HCT116 (cell line): ENCODE measurements around the gene MEI1. TPM values are rescaled to one million over a fixed set of nuclear protein-coding genes. Genes with fewer than 3 reads are reported as not detected.

ENCODE experiments used
- ATAC-seq: fragments of 200-7000 bp; cut with Tn5 transposase; 2 replicates; pipeline ENCODE4 v1.9.1; 2020; ENCODE audit warnings: mild to moderate bottlenecking, moderate library complexity
- BruUV-seq: library from RNA; stranded (reverse); fragments of 400-500 nt; replicated peaks from 2 replicates; lab custom pipeline; 2021; lab: Mats Ljungman, UMichigan
- CTCF ChIA-PET: fragments of 300-600 bp; sonication (Branson Sonifier 250); formaldehyde crosslinking; loops from one replicate; lab custom pipeline; 2021; ENCODE audit warnings: antibody characterized with exemption; lab: Charles Lee
- POLR2A ChIA-PET: fragments of 300-600, 350-600 bp; sonication (Branson Sonifier 250); formaldehyde crosslinking; loops from one replicate; lab custom pipeline; 2021; ENCODE audit warnings: antibody characterized with exemption; lab: Charles Lee
- RAD21 ChIA-PET, 2 experiments: fragments of 300-600 bp; sonication (Branson Sonifier 250); formaldehyde crosslinking; loops; one replicate each; lab custom pipeline; 2023; ENCODE audit warnings: low total read pairs in 2 of 2; ENCODE audit not compliant: uncharacterized antibody in 2 of 2, unreplicated experiment in 2 of 2, low non-redundant PET in 1 of 2; lab: Charles Lee
- DNase-seq: peaks from one replicate; pipeline ENCODE4 v3.0.0-alpha.2; 2010; ENCODE audit warnings: low read depth, low spot score
- H2AFZ ChIP-seq: fragments of 200-600 bp; shearing (Covaris generic), sonication (generic); 2 replicates; pipeline ENCODE4 v1.6.1; 2017; ENCODE audit warnings: low read depth, mixed run types, mixed read lengths, antibody characterized with exemption, low read length; ENCODE audit not compliant: poor library complexity, severe bottlenecking
- H3K27ac ChIP-seq: 2 replicates; pipeline ENCODE4 v1.5.1; 2012; ENCODE audit warnings: low read depth, low read length
- H3K27me3 ChIP-seq: fragments of 200-600 bp; sonication (generic); 2 replicates; pipeline ENCODE4 v1.6.1; 2016; ENCODE audit warnings: mixed run types, low read length, mixed read lengths; ENCODE audit not compliant: insufficient read depth
- H3K36me3 ChIP-seq, 2 experiments: fragments of 200-500 bp in 1 of 2; fragments of 200-600 bp in 1 of 2; sonication (Bioruptor generic) in 1 of 2; sonication (generic) in 1 of 2; 2 replicates each; pipeline versions ENCODE4 v1.5.1 to v1.6.1; 2014 to 2016; ENCODE audit warnings: low read length in 2 of 2, inconsistent platforms in 1 of 2, mixed read lengths in 1 of 2, mixed run types in 1 of 2; ENCODE audit not compliant: insufficient read depth in 2 of 2, control insufficient read depth in 1 of 2
- H3K4me1 ChIP-seq, 2 experiments: fragments of 200-600 bp in 1 of 2; sonication (generic) in 1 of 2; 2 replicates each; pipeline versions ENCODE4 v1.5.1 to v1.6.1; 2012 to 2017; ENCODE audit warnings: low read length in 2 of 2, inconsistent platforms in 1 of 2, mild to moderate bottlenecking in 1 of 2, mixed read lengths in 1 of 2, mixed run types in 1 of 2, moderate library complexity in 1 of 2; ENCODE audit not compliant: insufficient read depth in 2 of 2, control insufficient read depth in 1 of 2
- H3K4me2 ChIP-seq: fragments of 200-600 bp; sonication (generic); 2 replicates; pipeline ENCODE4 v1.6.1; 2017; ENCODE audit warnings: mixed run types, low read length, mixed read lengths
- H3K4me3 ChIP-seq, 2 experiments: fragments of 200-600 bp in 1 of 2; sonication (generic) in 1 of 2; replicated peaks in 1 of 2; 2 replicates each; pipeline ENCODE4 v1.5.1; 2011 to 2016; ENCODE audit warnings: low read length in 2 of 2, control low read depth in 1 of 2, low read depth in 1 of 2, mild to moderate bottlenecking in 1 of 2, mixed read lengths in 1 of 2, mixed run types in 1 of 2
- H3K79me2 ChIP-seq: fragments of 200-600 bp; sonication (generic); 2 replicates; pipeline ENCODE4 v1.6.1; 2017; ENCODE audit warnings: mild to moderate bottlenecking, mixed run types, low read length, moderate library complexity, mixed read lengths; ENCODE audit not compliant: insufficient read depth
- H3K9ac ChIP-seq: fragments of 200-600 bp; sonication (generic); 2 replicates; pipeline ENCODE4 v1.6.1; 2016; ENCODE audit warnings: low read length, mixed read lengths
- H3K9me2 ChIP-seq: fragments of 200-600 bp; sonication (generic), shearing (Covaris generic); 2 replicates; pipeline ENCODE4 v1.6.1; 2017; ENCODE audit warnings: mixed run types, mild to moderate bottlenecking, moderate library complexity; ENCODE audit not compliant: insufficient read depth
- H3K9me3 ChIP-seq, 2 experiments: fragments of 200-500 bp in 1 of 2; fragments of 200-600 bp in 1 of 2; sonication (Bioruptor generic) in 1 of 2; sonication (generic) in 1 of 2; 2 replicates each; pipeline ENCODE4 v1.6.1; 2014 to 2017; ENCODE audit warnings: low read length in 2 of 2, mixed read lengths in 2 of 2, inconsistent platforms in 1 of 2, low read depth in 1 of 2, mild to moderate bottlenecking in 1 of 2, mixed run types in 1 of 2, moderate library complexity in 1 of 2; ENCODE audit not compliant: control insufficient read depth in 1 of 2, insufficient read depth in 1 of 2
- H4K20me1 ChIP-seq: fragments of 200-600 bp; sonication (generic), shearing (Covaris generic); 2 replicates; pipeline ENCODE4 v1.6.1; 2017; ENCODE audit warnings: mixed run types, mild to moderate bottlenecking, moderate library complexity; ENCODE audit not compliant: insufficient read depth
- CBX3 ChIP-seq: IDR thresholded peaks from 2 replicates; pipeline ENCODE4 v1.6.1; 2012; ENCODE audit warnings: low read depth
- CEBPB ChIP-seq: IDR thresholded peaks from 2 replicates; pipeline ENCODE4 v1.6.1; 2012; ENCODE audit warnings: low read depth
- EGR1 ChIP-seq: IDR thresholded peaks from 2 replicates; pipeline ENCODE4 v1.6.1; 2012; ENCODE audit warnings: low read depth
- EZH2 ChIP-seq: fragments of 200-600 bp; sonication (generic); IDR thresholded peaks from 2 replicates; pipeline ENCODE4 v1.6.1; 2017; ENCODE audit warnings: antibody characterized with exemption, mixed run types
- EZH2phosphoT487 ChIP-seq: fragments of 200-600 bp; IDR thresholded peaks from 2 replicates; pipeline ENCODE4 v1.6.1; 2018; ENCODE audit warnings: antibody characterized with exemption, borderline replicate concordance
- FOSL1 ChIP-seq: IDR thresholded peaks from 2 replicates; pipeline ENCODE4 v1.6.1; 2012; ENCODE audit warnings: low read depth
- JUND ChIP-seq: IDR thresholded peaks from 2 replicates; pipeline ENCODE4 v1.6.1; 2012
- POLR2AphosphoS5 ChIP-seq: IDR thresholded peaks from 2 replicates; pipeline ENCODE4 v1.6.1; 2011; ENCODE audit warnings: mild to moderate bottlenecking, low read depth, low read length, moderate library complexity
- RAD21 ChIP-seq: IDR thresholded peaks from 2 replicates; pipeline ENCODE4 v1.6.1; 2012; ENCODE audit warnings: low read depth, mild to moderate bottlenecking
- SIN3A ChIP-seq: IDR thresholded peaks from 2 replicates; pipeline ENCODE4 v1.6.1; 2012; ENCODE audit warnings: low read depth
- SP1 ChIP-seq: IDR thresholded peaks from 2 replicates; pipeline ENCODE4 v1.6.1; 2012; ENCODE audit warnings: low read depth
- SRF ChIP-seq: IDR thresholded peaks from 2 replicates; pipeline ENCODE4 v1.6.1; 2012; ENCODE audit warnings: low read depth
- TCF7L2 ChIP-seq: IDR thresholded peaks from 2 replicates; pipeline ENCODE4 v1.7.0; 2011; ENCODE audit warnings: borderline replicate concordance, inconsistent platforms; ENCODE audit not compliant: insufficient read depth, insufficient read length; ENCODE audit errors: extremely low read depth
- YY1 ChIP-seq: IDR thresholded peaks from 2 replicates; pipeline ENCODE4 v1.6.1; 2011; ENCODE audit warnings: low read length, low read depth, moderate library complexity, mild to moderate bottlenecking; ENCODE audit not compliant: insufficient replicate concordance; ENCODE audit errors: extremely low read depth
- ZFX ChIP-seq: fragments of 450-650 bp; IDR thresholded peaks from 2 replicates; pipeline ENCODE4 v1.6.1; 2017
- ZNF274 ChIP-seq: fragments of 200-500 bp; sonication (Bioruptor generic); IDR thresholded peaks from 2 replicates; pipeline ENCODE4 v1.6.1; 2014; ENCODE audit warnings: mild to moderate bottlenecking, low read depth, low read length, inconsistent platforms
- intact Hi-C: fragments of 100-400 bp; cut with micrococcal nuclease; formaldehyde crosslinking; loops from 2 replicates; pipeline ENCODE4 v1.10.0; 2022
- total RNA-seq: library from RNA; stranded (reverse); gene quantifications from one replicate; pipeline ENCODE4 v1.2.1, GENCODE V29; 2021; ENCODE audit not compliant: unreplicated experiment
- TF ChIP-seq, protein P1 (sequence below): IDR thresholded peaks from 2 replicates; pipeline ENCODE4 v1.6.1; 2011; ENCODE audit warnings: mild to moderate bottlenecking, low read length, moderate library complexity; ENCODE audit not compliant: insufficient replicate concordance; ENCODE audit errors: extremely low read depth
- TF ChIP-seq, protein P2 (sequence below): IDR thresholded peaks from 2 replicates; pipeline ENCODE4 v1.6.1; 2012
- TF ChIP-seq, protein P3 (sequence below): IDR thresholded peaks from 2 replicates; pipeline ENCODE4 v1.6.1; 2012; ENCODE audit warnings: low read depth
- TF ChIP-seq, protein P4 (sequence below), 3 experiments: fragments of 200-600 bp in 1 of 3; sonication (generic) in 1 of 3; IDR thresholded peaks in 2 of 3; conservative IDR thresholded peaks in 1 of 3; 2 replicates each; pipeline ENCODE4 v1.5.1; 2012 to 2017; ENCODE audit warnings: low read depth in 2 of 3, low read length in 2 of 3, antibody characterized with exemption in 1 of 3, borderline replicate concordance in 1 of 3, control low read depth in 1 of 3, mild to moderate bottlenecking in 1 of 3, mixed read lengths in 1 of 3, mixed run types in 1 of 3, moderate library complexity in 1 of 3; ENCODE audit not compliant: insufficient read depth in 1 of 3

The MEI1 gene
- total RNA-seq, 1 experiment from 2014 or later: 0.64 TPM

DNA sequence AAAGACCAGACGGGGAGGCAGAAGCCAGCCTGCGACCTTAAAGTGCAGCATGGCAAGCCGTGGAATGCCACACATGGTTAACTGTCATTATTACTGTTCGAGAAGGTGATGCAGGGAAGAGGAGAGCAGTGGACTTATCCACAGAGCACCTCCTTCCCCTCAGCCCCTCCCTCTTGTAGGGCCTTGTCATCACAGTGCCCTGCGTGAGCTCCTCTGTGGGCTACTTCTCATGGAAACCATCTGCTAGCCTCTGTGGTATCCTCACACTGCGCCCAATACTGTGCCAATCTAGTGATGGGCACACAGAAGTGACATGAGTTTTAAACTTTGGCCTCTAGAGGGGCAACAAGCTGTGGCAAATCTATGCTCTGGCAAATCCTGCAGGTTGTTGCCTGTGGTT, 83.0 kb downstream of the MEI1 start:
- Histone ChIP-seq H3K27me3 (no peaks in the 10 kb centered on the region), H3K4me3 (no peak overlapping the region), H3K9me3 (no peaks in the 10 kb centered on the region), H3K4me2 (no peak overlapping the region), H3K9me2 (no peaks in the 10 kb centered on the region), H3K79me2 (no peaks in the 10 kb centered on the region), H3K27ac (no peak overlapping the region), H3K9ac (no peak overlapping the region), H2AFZ (no peak overlapping the region), H3K36me3 (no peaks in the 10 kb centered on the region), H4K20me1 (no peaks in the 10 kb centered on the region), H3K4me1 (peaks cover 0 to 4% of the 10 kb centered on the region in 2 experiments; a peak in 1 of 4 replicates)
- ChIA-PET RAD21 (no interaction called here), POLR2A (interaction anchor here (0.5 to 1.3 kb wide), 3 partner anchors 18 to 334 kb away, joined by 3 read pairs; partner anchors contain the start of gene CCDC134), CTCF (interaction anchor here (1.0 kb wide), 1 partner anchor 85 kb away, joined by 3 read pairs; no protein-coding TSS in a partner anchor)
- ATAC-seq: no peak
- TF ChIP-seq CBX3 (no peak), CEBPB (no peak), TCF7L2 (no peak), ZNF274 (no peak), YY1 (no peak), FOSL1 (no peak), SIN3A (no peak), RAD21 (no peak), POLR2AphosphoS5 (no peak), SP1 (no peak), EZH2 (no peak), SRF (no peak), JUND (no peak), EGR1 (no peak), EZH2phosphoT487 (no peak), ZFX (no peak)
- TF ChIP-seq, protein P1, sequence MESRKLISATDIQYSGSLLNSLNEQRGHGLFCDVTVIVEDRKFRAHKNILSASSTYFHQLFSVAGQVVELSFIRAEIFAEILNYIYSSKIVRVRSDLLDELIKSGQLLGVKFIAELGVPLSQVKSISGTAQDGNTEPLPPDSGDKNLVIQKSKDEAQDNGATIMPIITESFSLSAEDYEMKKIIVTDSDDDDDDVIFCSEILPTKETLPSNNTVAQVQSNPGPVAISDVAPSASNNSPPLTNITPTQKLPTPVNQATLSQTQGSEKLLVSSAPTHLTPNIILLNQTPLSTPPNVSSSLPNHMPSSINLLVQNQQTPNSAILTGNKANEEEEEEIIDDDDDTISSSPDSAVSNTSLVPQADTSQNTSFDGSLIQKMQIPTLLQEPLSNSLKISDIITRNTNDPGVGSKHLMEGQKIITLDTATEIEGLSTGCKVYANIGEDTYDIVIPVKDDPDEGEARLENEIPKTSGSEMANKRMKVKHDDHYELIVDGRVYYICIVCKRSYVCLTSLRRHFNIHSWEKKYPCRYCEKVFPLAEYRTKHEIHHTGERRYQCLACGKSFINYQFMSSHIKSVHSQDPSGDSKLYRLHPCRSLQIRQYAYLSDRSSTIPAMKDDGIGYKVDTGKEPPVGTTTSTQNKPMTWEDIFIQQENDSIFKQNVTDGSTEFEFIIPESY: no peak
- TF ChIP-seq, protein P2, sequence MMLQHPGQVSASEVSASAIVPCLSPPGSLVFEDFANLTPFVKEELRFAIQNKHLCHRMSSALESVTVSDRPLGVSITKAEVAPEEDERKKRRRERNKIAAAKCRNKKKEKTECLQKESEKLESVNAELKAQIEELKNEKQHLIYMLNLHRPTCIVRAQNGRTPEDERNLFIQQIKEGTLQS: no peak
- TF ChIP-seq, protein P3, sequence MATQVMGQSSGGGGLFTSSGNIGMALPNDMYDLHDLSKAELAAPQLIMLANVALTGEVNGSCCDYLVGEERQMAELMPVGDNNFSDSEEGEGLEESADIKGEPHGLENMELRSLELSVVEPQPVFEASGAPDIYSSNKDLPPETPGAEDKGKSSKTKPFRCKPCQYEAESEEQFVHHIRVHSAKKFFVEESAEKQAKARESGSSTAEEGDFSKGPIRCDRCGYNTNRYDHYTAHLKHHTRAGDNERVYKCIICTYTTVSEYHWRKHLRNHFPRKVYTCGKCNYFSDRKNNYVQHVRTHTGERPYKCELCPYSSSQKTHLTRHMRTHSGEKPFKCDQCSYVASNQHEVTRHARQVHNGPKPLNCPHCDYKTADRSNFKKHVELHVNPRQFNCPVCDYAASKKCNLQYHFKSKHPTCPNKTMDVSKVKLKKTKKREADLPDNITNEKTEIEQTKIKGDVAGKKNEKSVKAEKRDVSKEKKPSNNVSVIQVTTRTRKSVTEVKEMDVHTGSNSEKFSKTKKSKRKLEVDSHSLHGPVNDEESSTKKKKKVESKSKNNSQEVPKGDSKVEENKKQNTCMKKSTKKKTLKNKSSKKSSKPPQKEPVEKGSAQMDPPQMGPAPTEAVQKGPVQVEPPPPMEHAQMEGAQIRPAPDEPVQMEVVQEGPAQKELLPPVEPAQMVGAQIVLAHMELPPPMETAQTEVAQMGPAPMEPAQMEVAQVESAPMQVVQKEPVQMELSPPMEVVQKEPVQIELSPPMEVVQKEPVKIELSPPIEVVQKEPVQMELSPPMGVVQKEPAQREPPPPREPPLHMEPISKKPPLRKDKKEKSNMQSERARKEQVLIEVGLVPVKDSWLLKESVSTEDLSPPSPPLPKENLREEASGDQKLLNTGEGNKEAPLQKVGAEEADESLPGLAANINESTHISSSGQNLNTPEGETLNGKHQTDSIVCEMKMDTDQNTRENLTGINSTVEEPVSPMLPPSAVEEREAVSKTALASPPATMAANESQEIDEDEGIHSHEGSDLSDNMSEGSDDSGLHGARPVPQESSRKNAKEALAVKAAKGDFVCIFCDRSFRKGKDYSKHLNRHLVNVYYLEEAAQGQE: no peak
- TF ChIP-seq, protein P4, sequence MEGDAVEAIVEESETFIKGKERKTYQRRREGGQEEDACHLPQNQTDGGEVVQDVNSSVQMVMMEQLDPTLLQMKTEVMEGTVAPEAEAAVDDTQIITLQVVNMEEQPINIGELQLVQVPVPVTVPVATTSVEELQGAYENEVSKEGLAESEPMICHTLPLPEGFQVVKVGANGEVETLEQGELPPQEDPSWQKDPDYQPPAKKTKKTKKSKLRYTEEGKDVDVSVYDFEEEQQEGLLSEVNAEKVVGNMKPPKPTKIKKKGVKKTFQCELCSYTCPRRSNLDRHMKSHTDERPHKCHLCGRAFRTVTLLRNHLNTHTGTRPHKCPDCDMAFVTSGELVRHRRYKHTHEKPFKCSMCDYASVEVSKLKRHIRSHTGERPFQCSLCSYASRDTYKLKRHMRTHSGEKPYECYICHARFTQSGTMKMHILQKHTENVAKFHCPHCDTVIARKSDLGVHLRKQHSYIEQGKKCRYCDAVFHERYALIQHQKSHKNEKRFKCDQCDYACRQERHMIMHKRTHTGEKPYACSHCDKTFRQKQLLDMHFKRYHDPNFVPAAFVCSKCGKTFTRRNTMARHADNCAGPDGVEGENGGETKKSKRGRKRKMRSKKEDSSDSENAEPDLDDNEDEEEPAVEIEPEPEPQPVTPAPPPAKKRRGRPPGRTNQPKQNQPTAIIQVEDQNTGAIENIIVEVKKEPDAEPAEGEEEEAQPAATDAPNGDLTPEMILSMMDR (IDR thresholded peaks at IDR 0.05 in 2 of 3, conservative IDR thresholded peaks at IDR 0.05 in 1 of 3; ENCODE audit: borderline replicate concordance in 1 of 3, insufficient read depth in 1 of 3, low read depth in 2 of 3, low read length in 2 of 3): no peak
- no TSS peak for BruUV-seq
- no peak for DNase-seq
- intact Hi-C loops: no loop called here
